Calu3 (cell line): ENCODE results near the gene TLCD2. TPM values are rescaled to one million over a fixed set of nuclear protein-coding genes. Genes with fewer than 3 reads are reported as not detected.
A peak's percentile ranks its signal among the peaks of the same experiment; 100 is the strongest.

ENCODE experiments used
- BruUV-seq: library from RNA; stranded (reverse); fragments of 400-500 nt; replicated peaks from 2 replicates; lab custom pipeline; 2021; lab: Mats Ljungman, UMichigan
- CTCF ChIA-PET: fragments of 300-600 bp; sonication (Branson Sonifier 250); formaldehyde crosslinking; loops from one replicate; lab custom pipeline; 2022; ENCODE audit warnings: antibody characterized with exemption; lab: Charles Lee
- DNase-seq: peaks from one replicate; pipeline ENCODE4 v3.0.0; 2022
- H3K27ac Mint-ChIP-seq: one replicate; pipeline ENCODE4 v1.8.0; 2022; ENCODE audit warnings: mixed read lengths; ENCODE audit not compliant: unreplicated experiment
- H3K27me3 Mint-ChIP-seq: one replicate; pipeline ENCODE4 v1.8.0; 2022; ENCODE audit warnings: mixed read lengths; ENCODE audit not compliant: unreplicated experiment
- H3K36me3 Mint-ChIP-seq: one replicate; pipeline ENCODE4 v1.8.0; 2022; ENCODE audit warnings: mild to moderate bottlenecking, moderate library complexity, mixed read lengths; ENCODE audit not compliant: insufficient read depth, unreplicated experiment
- H3K4me1 Mint-ChIP-seq: one replicate; pipeline ENCODE4 v1.8.0; 2022; ENCODE audit warnings: mild to moderate bottlenecking, low read depth, mixed read lengths; ENCODE audit not compliant: unreplicated experiment
- H3K4me3 Mint-ChIP-seq: one replicate; pipeline ENCODE4 v1.8.0; 2022; ENCODE audit warnings: mild to moderate bottlenecking, low read depth, moderate library complexity, mixed read lengths; ENCODE audit not compliant: unreplicated experiment
- H3K9me3 Mint-ChIP-seq: one replicate; pipeline ENCODE4 v1.8.0; 2022; ENCODE audit warnings: low read depth, mixed read lengths; ENCODE audit not compliant: unreplicated experiment
- CTCF ChIP-seq: fragments of 200-600 bp; IDR thresholded peaks from one replicate; pipeline ENCODE4 v1.8.0; 2022; ENCODE audit warnings: antibody characterized with exemption; ENCODE audit not compliant: unreplicated experiment
- intact Hi-C: fragments of 100-400 bp; cut with micrococcal nuclease; formaldehyde crosslinking; loops from one replicate; pipeline ENCODE4 v1.10.0; 2022; ENCODE audit not compliant: unreplicated experiment
- total RNA-seq: library from RNA; stranded (reverse); gene quantifications from 2 replicates; pipeline ENCODE4 v1.2.3, GENCODE V29; 2022

TLCD2 gene
- total RNA-seq, 1 experiment from 2014 or later: 5.9 TPM

GRCh38 chr17:1755252-1755826 is 45.2 kb upstream of the TLCD2 start:
- H3K36me3 Mint-ChIP-seq: no peaks in the 10 kb centered on the region
- H3K9me3 Mint-ChIP-seq: no peaks in the 10 kb centered on the region
- peaks cover 12% of the 10 kb centered on the region for H3K27me3 Mint-ChIP-seq
- intact Hi-C loops: no loop called here
- CTCF ChIA-PET: no interaction called here
- no TSS peak for BruUV-seq
- H3K4me1 Mint-ChIP-seq: no peaks in the 10 kb centered on the region
- no peak for TF ChIP-seq CTCF
- DNase-seq: no peak
- no peak overlapping the region for H3K4me3 Mint-ChIP-seq
- no peak overlapping the region for H3K27ac Mint-ChIP-seq

- no peak for TF ChIP-seq CTCF
- no peaks in the 10 kb centered on the region for H3K36me3 Mint-ChIP-seq
- DNase-seq: no peak
- H3K9me3 Mint-ChIP-seq: no peaks in the 10 kb centered on the region
- no TSS peak for BruUV-seq
- intact Hi-C loops: no loop called here
- peaks cover 12% of the 10 kb centered on the region for H3K27me3 Mint-ChIP-seq
- H3K27ac Mint-ChIP-seq: no peak overlapping the region
- H3K4me1 Mint-ChIP-seq: no peaks in the 10 kb centered on the region
- CTCF ChIA-PET: interaction anchor here (0.6 kb wide), 1 partner anchor 63 kb away, joined by 9 read pairs; no protein-coding TSS in a partner anchor
- no peak overlapping the region for H3K4me3 Mint-ChIP-seq
Measured at GRCh38 chr17:1754430-1755112, 44.4 kb upstream of the TLCD2 start.

GRCh38 chr17:1753767-1754429 is 43.7 kb upstream of the TLCD2 start:
- intact Hi-C loops: no loop called here
- no peak for TF ChIP-seq CTCF
- no peak overlapping the region for H3K27ac Mint-ChIP-seq
- CTCF ChIA-PET: interaction anchor here (0.6 kb wide), 1 partner anchor 62 kb away, joined by 9 read pairs; no protein-coding TSS in a partner anchor
- H3K27me3 Mint-ChIP-seq: peaks cover 12% of the 10 kb centered on the region
- H3K4me1 Mint-ChIP-seq: no peaks in the 10 kb centered on the region
- no peaks in the 10 kb centered on the region for H3K36me3 Mint-ChIP-seq
- no peak for DNase-seq
- no peaks in the 10 kb centered on the region for H3K9me3 Mint-ChIP-seq
- no peak overlapping the region for H3K4me3 Mint-ChIP-seq
- no TSS peak for BruUV-seq

GRCh38 chr17:1752425-1753262 is 42.5 kb upstream of the TLCD2 start:
- Mint-ChIP-seq H3K4me1 (no peaks in the 10 kb centered on the region), H3K9me3 (no peaks in the 10 kb centered on the region), H3K4me3 (peak overlapping the region; percentile 36), H3K36me3 (no peaks in the 10 kb centered on the region), H3K27me3 (peaks cover 12% of the 10 kb centered on the region), H3K27ac (no peak overlapping the region)
- no peak for TF ChIP-seq CTCF
- peak; percentile 34 for DNase-seq
- CTCF ChIA-PET: interaction anchor here (0.6 to 1.3 kb wide), 3 partner anchors 38 to 558 kb away, joined by 3 to 4 read pairs (median 4); no protein-coding TSS in a partner anchor
- intact Hi-C loops: no loop called here
- no TSS peak for BruUV-seq
